Panc1 (cell line): ENCODE measurements around the gene CD300A.

Experiments used
- POLR2AphosphoS5 ChIP-seq: IDR thresholded peaks from 2 replicates; pipeline ENCODE4 v1.6.1; 2012; ENCODE audit warnings: mild to moderate bottlenecking, low read depth, low read length, moderate library complexity
- TF ChIP-seq, protein P1 (sequence below): fragments of 450-650 bp; IDR thresholded peaks from 2 replicates; pipeline ENCODE4 v1.5.1; 2017; ENCODE audit warnings: mild to moderate bottlenecking

DNA sequence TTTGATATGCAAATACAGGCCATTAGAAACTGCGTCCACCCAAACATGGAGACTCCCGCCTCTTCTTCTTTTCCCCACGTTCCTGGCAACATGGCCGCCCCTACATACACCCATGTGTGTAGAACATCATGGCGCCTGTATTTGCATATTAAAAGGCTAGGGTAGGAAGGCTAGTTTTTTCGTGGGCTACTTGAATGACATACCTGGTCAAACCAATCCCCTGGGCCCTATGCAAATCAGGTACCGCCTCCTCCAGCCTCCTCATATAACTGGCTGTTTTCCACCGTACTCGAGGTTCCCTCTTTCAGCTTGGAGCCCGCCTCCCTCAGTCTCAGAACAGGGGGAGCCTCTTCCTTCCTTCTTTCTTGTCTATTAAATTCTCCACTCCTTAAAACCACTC, 65.7 kb downstream of the CD300A start:
- TF ChIP-seq, protein P1, sequence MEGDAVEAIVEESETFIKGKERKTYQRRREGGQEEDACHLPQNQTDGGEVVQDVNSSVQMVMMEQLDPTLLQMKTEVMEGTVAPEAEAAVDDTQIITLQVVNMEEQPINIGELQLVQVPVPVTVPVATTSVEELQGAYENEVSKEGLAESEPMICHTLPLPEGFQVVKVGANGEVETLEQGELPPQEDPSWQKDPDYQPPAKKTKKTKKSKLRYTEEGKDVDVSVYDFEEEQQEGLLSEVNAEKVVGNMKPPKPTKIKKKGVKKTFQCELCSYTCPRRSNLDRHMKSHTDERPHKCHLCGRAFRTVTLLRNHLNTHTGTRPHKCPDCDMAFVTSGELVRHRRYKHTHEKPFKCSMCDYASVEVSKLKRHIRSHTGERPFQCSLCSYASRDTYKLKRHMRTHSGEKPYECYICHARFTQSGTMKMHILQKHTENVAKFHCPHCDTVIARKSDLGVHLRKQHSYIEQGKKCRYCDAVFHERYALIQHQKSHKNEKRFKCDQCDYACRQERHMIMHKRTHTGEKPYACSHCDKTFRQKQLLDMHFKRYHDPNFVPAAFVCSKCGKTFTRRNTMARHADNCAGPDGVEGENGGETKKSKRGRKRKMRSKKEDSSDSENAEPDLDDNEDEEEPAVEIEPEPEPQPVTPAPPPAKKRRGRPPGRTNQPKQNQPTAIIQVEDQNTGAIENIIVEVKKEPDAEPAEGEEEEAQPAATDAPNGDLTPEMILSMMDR, result no peak
- no peak for TF ChIP-seq POLR2AphosphoS5
